Left ventricle myocardium inferior (tissue), 1 donor: ENCODE results near the gene MMS22L. TPM values are rescaled to one million over a fixed set of nuclear protein-coding genes. Genes with fewer than 3 reads are reported as not detected.

Source experiments
- DNase-seq: peaks from one replicate; pipeline ENCODE4 v3.0.0-alpha.2; 2020
- H3K27ac ChIP-seq: fragments of 200-600 bp; replicated peaks from 2 replicates; pipeline ENCODE4 v1.8.0; 2021
- H3K27me3 ChIP-seq: fragments of 200-600 bp; 2 replicates; pipeline ENCODE4 v1.8.0; 2021; ENCODE audit warnings: low read depth
- H3K36me3 ChIP-seq: fragments of 200-600 bp; 2 replicates; pipeline ENCODE4 v1.8.0; 2021
- H3K4me1 ChIP-seq: fragments of 200-600 bp; 2 replicates; pipeline ENCODE4 v1.8.0; 2021
- H3K4me3 ChIP-seq: fragments of 200-600 bp; 2 replicates; pipeline ENCODE4 v1.8.0; 2021; ENCODE audit warnings: mild to moderate bottlenecking, moderate library complexity
- H3K9me3 ChIP-seq: fragments of 200-600 bp; replicated peaks from 2 replicates; pipeline ENCODE4 v1.8.0; 2021
- CTCF ChIP-seq: fragments of 200-600 bp; IDR thresholded peaks from 2 replicates; pipeline ENCODE4 v1.8.0; 2021; ENCODE audit warnings: antibody characterized with exemption, mild to moderate bottlenecking, borderline replicate concordance
- intact Hi-C: fragments of 100-400 bp; cut with micrococcal nuclease; formaldehyde crosslinking; loops from one replicate; pipeline ENCODE4 v1.11.0; 2022
- total RNA-seq: library from RNA; stranded (reverse); fragmentation: NEBNext Ultra II Directional; extraction: Animal tissue kit (Norgen Biotek cat#: 25700); gene quantifications from one replicate; pipeline ENCODE4 v1.2.1, GENCODE V29; 2021
- donor health status: DM: no; HTN: yes; CAD: no; lungs with severe emphysema.

MMS22L gene
- total RNA-seq, 1 donor from 2014 or later = 1.9 TPM

GRCh38 chr6:97114645-97115044 is 168.4 kb downstream of the MMS22L start:
- H3K9me3 ChIP-seq = peaks cover 10% of the 10 kb centered on the region
- no peak overlapping the region for H3K27ac ChIP-seq
- no peak for TF ChIP-seq CTCF
- H3K4me1 ChIP-seq = no peaks in the 10 kb centered on the region
- no peaks in the 10 kb centered on the region for H3K27me3 ChIP-seq
- DNase-seq = no peak
- H3K36me3 ChIP-seq = no peaks in the 10 kb centered on the region
- H3K4me3 ChIP-seq = no peak overlapping the region
- intact Hi-C loops = no loop called here

GRCh38 chr6:97113170-97113569 is 169.8 kb downstream of the MMS22L start:
- no peaks in the 10 kb centered on the region for H3K36me3 ChIP-seq
- no peaks in the 10 kb centered on the region for H3K27me3 ChIP-seq

GRCh38 chr6:97111243-97111642 is 171.8 kb downstream of the MMS22L start:
- intact Hi-C loops = no loop called here
- no peak for TF ChIP-seq CTCF

More at GRCh38 chr6:97113170-97113569, 169.8 kb downstream of the MMS22L start:
- Histone ChIP-seq H3K4me1 (no peaks in the 10 kb centered on the region), H3K27ac (no peak overlapping the region), H3K4me3 (no peak overlapping the region), H3K9me3 (peaks cover 10% of the 10 kb centered on the region)
- TF ChIP-seq CTCF = no peak
- DNase-seq = no peak
- intact Hi-C loops = no loop called here

GRCh38 chr6:97110626-97111025 is 172.4 kb downstream of the MMS22L start:
- no peak for TF ChIP-seq CTCF
- Histone ChIP-seq H3K27me3 (no peaks in the 10 kb centered on the region), H3K4me3 (no peak overlapping the region), H3K9me3 (peaks cover 10% of the 10 kb centered on the region), H3K27ac (no peak overlapping the region), H3K4me1 (no peaks in the 10 kb centered on the region), H3K36me3 (no peaks in the 10 kb centered on the region)
- no peak for DNase-seq
- intact Hi-C loops = no loop called here

More at GRCh38 chr6:97111243-97111642, 171.8 kb downstream of the MMS22L start:
- Histone ChIP-seq H3K4me3 (no peak overlapping the region), H3K36me3 (no peaks in the 10 kb centered on the region), H3K27ac (no peak overlapping the region), H3K27me3 (no peaks in the 10 kb centered on the region), H3K4me1 (no peaks in the 10 kb centered on the region), H3K9me3 (peaks cover 10% of the 10 kb centered on the region)
- DNase-seq = no peak

GRCh38 chr6:97110149-97110548 is 172.9 kb downstream of the MMS22L start:
- H3K27me3 ChIP-seq = no peaks in the 10 kb centered on the region
- intact Hi-C loops = no loop called here
- no peak overlapping the region for H3K27ac ChIP-seq
- H3K4me3 ChIP-seq = no peak overlapping the region
- no peak for DNase-seq
- H3K9me3 ChIP-seq = peaks cover 10% of the 10 kb centered on the region
- H3K36me3 ChIP-seq = no peaks in the 10 kb centered on the region
- no peaks in the 10 kb centered on the region for H3K4me1 ChIP-seq
- TF ChIP-seq CTCF = no peak

GRCh38 chr6:97109444-97109843 is 173.6 kb downstream of the MMS22L start:
- no peak for DNase-seq
- Histone ChIP-seq H3K27me3 (no peaks in the 10 kb centered on the region), H3K36me3 (no peaks in the 10 kb centered on the region), H3K4me1 (no peaks in the 10 kb centered on the region), H3K9me3 (peaks cover 10% of the 10 kb centered on the region), H3K27ac (no peak overlapping the region), H3K4me3 (no peak overlapping the region)
- TF ChIP-seq CTCF = no peak
- intact Hi-C loops = no loop called here
